Progenitor cell of endocrine pancreas (in vitro differentiated cells): ENCODE data around the gene ZCCHC7. TPM values are rescaled to one million over a fixed set of nuclear protein-coding genes. Genes with fewer than 3 reads are reported as not detected.
"Not testable (repeated sequence)": the region's sequence is repeated elsewhere in the genome, so short reads cannot be mapped to it uniquely, and the experiment has no call there.

Source experiments
- DNase-seq: peaks from one replicate; pipeline ENCODE4 v3.0.0; 2021; ENCODE audit warnings: low spot score; ENCODE audit not compliant: unreplicated experiment
- H3K27ac Mint-ChIP-seq: 2 replicates; pipeline ENCODE4 v1.8.0; 2021; ENCODE audit warnings: mild to moderate bottlenecking, moderate library complexity, mixed read lengths
- H3K27me3 Mint-ChIP-seq: 2 replicates; pipeline ENCODE4 v1.8.0; 2021; ENCODE audit warnings: mixed read lengths
- H3K36me3 Mint-ChIP-seq: 2 replicates; pipeline ENCODE4 v1.8.0; 2022; ENCODE audit warnings: mixed read lengths; ENCODE audit not compliant: insufficient read depth
- H3K4me1 Mint-ChIP-seq: 2 replicates; pipeline ENCODE4 v1.8.0; 2021; ENCODE audit warnings: low read depth, mixed read lengths
- H3K4me3 Mint-ChIP-seq: 2 replicates; pipeline ENCODE4 v1.8.0; 2021; ENCODE audit warnings: low read depth, mild to moderate bottlenecking, moderate library complexity, mixed read lengths
- H3K9me3 Mint-ChIP-seq: 2 replicates; pipeline ENCODE4 v1.8.0; 2021; ENCODE audit warnings: low read depth, mixed read lengths
- total RNA-seq: library from RNA; stranded (reverse); gene quantifications from 2 replicates; pipeline ENCODE4 v1.2.1, GENCODE V29; 2021
- TF ChIP-seq, protein P1 (sequence below): fragments of 200-600 bp; sonication (generic); IDR thresholded peaks from one replicate; pipeline ENCODE4 v1.5.0; 2021; ENCODE audit warnings: antibody characterized with exemption, mild to moderate bottlenecking; ENCODE audit not compliant: unreplicated experiment

The ZCCHC7 gene
- total RNA-seq, 1 donor from 2014 or later: 16.6 TPM

DNA sequence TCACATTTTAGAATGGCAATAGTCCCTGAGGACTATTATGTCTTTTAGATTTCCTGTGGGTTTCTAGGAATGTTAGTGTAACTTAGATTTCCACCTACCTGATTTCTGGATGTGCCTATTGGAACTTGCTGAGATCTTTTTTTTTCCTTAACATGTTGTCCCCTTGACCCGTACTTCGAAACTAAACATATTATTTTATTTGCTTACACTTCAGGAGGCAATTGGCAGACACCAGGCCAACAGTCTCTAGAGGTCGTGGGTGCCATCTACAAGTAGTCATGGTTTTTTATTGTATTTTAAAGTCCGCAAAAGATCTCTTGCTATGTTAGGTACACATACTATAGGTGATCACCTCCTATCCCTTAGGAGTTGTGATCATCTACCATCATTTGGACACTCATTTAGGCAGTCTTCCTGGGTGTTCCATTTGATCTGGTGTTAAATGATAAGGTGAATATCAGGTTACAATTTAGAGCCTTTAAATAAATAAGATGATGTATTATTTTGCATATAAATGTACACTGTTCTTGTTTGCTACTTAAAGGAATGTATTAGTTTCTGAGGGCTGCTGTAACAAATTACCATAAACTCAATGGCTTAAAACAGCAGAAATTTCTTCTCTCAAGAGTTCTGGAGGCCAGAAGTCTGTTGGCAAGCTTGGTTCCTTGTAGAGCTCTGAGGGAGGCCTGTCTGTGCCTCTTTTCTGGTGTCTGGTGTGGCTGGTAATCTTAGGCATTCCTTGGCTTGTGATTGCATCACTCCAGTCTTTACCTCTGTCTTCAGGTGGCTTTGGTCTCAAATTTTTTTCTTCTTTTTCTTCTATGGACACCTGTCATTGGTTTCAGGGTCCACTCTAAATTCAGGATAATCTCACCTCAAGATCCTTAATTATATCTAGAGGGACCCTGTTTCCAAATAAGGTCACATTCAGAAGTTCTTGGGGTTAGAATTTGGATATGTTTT, 64.8 kb downstream of the ZCCHC7 start:
- peaks cover 2% of the 10 kb centered on the region for H3K4me1 Mint-ChIP-seq
- no peak overlapping the region for H3K27ac Mint-ChIP-seq
- H3K9me3 Mint-ChIP-seq: peaks cover 5% of the 10 kb centered on the region
- no peak for DNase-seq
- TF ChIP-seq, protein P1, sequence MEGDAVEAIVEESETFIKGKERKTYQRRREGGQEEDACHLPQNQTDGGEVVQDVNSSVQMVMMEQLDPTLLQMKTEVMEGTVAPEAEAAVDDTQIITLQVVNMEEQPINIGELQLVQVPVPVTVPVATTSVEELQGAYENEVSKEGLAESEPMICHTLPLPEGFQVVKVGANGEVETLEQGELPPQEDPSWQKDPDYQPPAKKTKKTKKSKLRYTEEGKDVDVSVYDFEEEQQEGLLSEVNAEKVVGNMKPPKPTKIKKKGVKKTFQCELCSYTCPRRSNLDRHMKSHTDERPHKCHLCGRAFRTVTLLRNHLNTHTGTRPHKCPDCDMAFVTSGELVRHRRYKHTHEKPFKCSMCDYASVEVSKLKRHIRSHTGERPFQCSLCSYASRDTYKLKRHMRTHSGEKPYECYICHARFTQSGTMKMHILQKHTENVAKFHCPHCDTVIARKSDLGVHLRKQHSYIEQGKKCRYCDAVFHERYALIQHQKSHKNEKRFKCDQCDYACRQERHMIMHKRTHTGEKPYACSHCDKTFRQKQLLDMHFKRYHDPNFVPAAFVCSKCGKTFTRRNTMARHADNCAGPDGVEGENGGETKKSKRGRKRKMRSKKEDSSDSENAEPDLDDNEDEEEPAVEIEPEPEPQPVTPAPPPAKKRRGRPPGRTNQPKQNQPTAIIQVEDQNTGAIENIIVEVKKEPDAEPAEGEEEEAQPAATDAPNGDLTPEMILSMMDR: no peak
- peaks cover 10% of the 10 kb centered on the region for H3K36me3 Mint-ChIP-seq
- no peak overlapping the region for H3K4me3 Mint-ChIP-seq
- H3K27me3 Mint-ChIP-seq: no peaks in the 10 kb centered on the region

DNA sequence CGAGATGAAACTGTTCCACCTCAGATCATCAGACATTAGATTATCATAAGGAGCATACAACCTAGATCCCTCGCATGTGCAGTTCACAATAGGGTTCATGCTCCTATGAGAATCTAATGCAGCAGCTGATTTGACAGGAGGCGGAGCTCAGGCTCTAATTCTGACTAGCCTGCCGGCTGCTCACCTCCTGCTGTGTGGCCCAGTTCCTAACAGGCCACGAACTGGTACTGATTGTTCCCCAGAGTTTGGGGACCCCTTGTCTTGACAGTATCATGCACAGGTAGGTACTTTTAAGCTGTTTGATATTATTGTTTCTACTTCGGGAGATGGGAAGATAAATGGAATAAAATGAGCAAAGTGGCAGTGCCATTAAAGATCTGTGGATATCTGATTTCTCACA, 66.9 kb downstream of the ZCCHC7 start:
- DNase-seq: no peak
- Mint-ChIP-seq H3K4me3 (no peak overlapping the region), H3K4me1 (peaks cover 2% of the 10 kb centered on the region), H3K9me3 (peaks cover 5% of the 10 kb centered on the region), H3K36me3 (peaks cover 7% of the 10 kb centered on the region), H3K27me3 (no peaks in the 10 kb centered on the region), H3K27ac (no peak overlapping the region)
- TF ChIP-seq, protein P1: no peak

- Mint-ChIP-seq H3K27me3 (no peaks in the 10 kb centered on the region), H3K4me1 (peaks cover 2% of the 10 kb centered on the region), H3K9me3 (peaks cover 5% of the 10 kb centered on the region), H3K36me3 (peaks cover 7% of the 10 kb centered on the region), H3K27ac (no peak overlapping the region), H3K4me3 (no peak overlapping the region)
- TF ChIP-seq, protein P1: no peak
- DNase-seq: no peak
These were observed 67.5 kb downstream of the ZCCHC7 start for GRCh38 chr9:37187713-37188439.

DNA sequence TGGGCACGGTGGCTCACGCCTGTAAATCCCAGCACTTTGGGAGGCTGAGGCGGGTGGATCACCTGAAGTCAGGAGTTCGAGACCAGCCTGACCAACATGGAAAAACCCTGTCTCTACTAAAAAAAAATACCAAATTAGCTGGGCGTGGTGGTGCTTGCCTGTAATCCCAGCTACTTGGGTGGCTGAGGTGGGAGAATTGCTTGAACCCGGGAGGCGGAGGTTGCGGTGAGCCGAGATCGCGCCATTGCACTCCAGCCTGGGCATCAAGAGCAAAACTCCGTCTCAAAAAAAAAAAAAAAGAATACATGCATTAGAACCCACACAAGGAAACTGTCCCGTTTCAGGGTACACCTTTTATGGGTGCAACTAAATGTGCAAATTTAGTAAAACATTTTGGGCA, 70.4 kb downstream of the ZCCHC7 start:
- H3K36me3 Mint-ChIP-seq, DNase-seq, H3K9me3 Mint-ChIP-seq, H3K27me3 Mint-ChIP-seq, H3K4me3 Mint-ChIP-seq, H3K27ac Mint-ChIP-seq, H3K4me1 Mint-ChIP-seq: not testable (repeated sequence)

DNA sequence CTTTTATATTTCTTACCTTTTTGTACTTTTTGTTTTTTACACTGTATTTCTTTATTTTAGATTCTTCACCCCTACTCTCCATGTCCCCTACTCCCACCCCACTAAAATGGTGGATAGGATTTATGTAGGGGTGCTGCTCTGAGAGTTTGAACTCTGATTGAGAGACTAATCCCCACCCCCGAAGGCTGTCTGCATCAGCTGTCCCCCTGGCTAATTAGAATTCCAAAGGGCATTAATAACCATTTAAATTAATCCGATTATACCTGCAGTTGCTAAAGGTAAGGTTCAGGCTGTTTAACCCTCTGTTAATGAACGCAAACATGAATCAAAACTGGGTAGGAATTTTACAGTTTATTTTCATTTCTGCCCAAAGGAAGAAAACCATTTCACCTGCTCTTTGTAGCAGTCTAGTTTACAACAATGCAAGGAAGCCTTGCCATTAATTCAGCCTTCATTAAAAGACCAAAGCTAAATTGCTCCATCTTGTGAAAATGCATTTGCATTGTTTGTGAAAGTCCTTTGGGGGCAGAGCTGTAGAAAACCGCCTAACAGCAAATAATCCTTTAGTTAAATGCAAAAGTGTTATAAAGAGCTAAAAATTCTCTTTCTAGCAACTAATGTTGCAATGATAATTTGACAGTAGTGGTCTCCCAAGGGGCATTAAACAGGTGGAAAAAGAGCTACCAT, 71.2 kb downstream of the ZCCHC7 start:
- H3K4me3 Mint-ChIP-seq: no peak overlapping the region
- no peak for DNase-seq
- no peaks in the 10 kb centered on the region for H3K27me3 Mint-ChIP-seq
- no peaks in the 10 kb centered on the region for H3K4me1 Mint-ChIP-seq
- TF ChIP-seq, protein P1: no peak
- no peaks in the 10 kb centered on the region for H3K9me3 Mint-ChIP-seq
- H3K27ac Mint-ChIP-seq: no peak overlapping the region
- H3K36me3 Mint-ChIP-seq: peaks cover 7% of the 10 kb centered on the region
